HG03064 (cell line): ENCODE results near the gene UBE2L6.

Experiments
- ATAC-seq: cut with Tn5 transposase; IDR thresholded peaks from one replicate; pipeline ENCODE4 v1.9.1; 2021; ENCODE audit warnings: low read depth; ENCODE audit not compliant: unreplicated experiment

Gene UBE2L6

DNA sequence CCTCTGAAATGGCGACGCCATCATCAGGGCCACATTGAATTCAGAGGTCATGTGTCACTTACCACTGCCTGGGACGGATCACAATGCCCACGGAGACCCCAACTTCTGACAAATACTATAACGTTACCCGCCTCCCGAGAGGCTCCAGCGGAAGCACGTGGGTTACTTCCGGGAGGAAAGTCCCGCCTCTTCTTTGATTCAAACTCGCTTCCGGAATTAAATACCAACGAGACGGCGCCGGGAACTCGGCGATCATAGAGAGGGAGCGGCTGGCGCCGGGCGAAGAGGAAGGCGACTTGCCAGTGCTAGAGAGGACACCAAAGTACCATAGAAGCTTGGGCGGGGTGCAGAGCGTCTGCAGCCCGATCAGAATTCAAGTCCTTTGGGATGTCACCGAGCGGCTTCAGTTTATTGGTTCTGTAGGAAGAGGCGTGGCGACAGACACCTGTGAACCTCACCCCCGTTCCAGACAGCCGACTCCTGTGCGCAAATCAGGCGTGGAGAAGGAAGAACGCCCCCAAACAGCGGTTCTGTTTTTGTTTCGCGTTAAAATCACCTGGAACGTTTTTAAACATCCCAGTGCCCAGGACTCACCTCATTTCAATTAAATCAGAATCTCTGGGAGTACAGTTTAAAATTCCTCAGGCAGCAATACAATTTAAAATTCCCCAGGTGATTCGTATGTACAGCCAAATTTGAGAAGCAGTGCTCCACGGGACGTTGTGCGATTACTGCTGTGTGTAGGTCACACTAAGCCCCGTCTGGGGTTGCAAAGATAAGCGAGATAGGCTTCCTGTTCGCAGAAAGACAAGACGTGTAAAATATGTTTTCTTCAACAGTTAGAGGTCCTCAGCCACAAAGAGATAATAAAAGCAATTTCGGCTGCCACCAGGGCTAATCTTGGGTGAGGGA lies 36.6 kb downstream of the UBE2L6 start, which contains the start of gene TIMM10:
Gene TIMM10 (minus strand): TSS at position 159 of the 912 bp plus-strand sequence. CDS start 565 bp downstream, outside the sequence.
- ATAC-seq: peak; percentile 99

GRCh38 chr11:57530215-57530595 lies 37.3 kb downstream of the UBE2L6 start:
- no peak for ATAC-seq

DNA sequence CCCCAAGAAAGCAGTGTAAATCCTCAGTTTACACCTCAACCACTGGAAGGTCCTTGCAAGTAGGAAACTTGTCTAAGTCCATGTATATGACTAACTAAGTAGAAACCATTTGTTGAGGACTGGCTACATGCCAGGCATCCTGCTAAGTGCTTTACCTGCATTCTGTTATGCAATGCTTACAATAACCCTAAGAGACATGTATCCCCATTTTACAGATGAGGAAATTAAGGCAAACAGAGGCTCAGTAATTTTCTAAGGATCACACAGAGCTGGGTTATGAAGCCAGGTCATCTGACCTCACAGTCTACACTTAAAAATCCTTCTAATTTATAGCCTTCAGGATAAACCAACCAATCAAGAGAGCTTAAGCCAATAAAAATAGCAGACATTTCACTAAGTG lies 38.5 kb downstream of the UBE2L6 start:
- ATAC-seq: no peak

DNA sequence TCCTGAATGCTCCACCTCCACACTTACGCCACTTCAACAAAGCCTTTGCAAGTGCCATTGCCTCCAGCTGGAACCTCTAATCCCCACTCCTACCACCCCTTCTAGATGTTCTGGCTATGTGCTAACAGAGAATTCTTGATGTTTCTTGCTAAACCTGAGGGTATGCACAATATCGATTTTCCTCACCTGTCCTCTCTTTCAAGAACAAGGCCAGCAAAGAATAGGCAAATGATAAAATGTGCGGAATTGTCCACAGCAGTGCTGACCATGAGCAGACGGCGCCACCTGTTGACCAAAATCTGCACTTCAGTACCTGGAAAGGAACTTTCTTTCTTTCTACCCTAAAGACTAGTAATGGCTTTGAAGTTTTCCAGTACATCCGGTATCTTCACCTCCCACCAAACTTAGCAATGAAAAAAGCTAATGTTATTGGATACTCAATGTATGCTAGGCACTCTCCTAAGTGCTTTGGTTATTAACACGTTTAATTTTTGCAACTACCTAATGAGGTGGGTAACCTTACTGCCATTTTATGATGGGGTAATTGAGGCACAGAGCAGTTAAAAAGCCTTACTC lies 40.3 kb downstream of the UBE2L6 start:
- no peak for ATAC-seq

- no peak for ATAC-seq
Observed at GRCh38 chr11:57523419-57523818, 44.1 kb downstream of the UBE2L6 start.

DNA sequence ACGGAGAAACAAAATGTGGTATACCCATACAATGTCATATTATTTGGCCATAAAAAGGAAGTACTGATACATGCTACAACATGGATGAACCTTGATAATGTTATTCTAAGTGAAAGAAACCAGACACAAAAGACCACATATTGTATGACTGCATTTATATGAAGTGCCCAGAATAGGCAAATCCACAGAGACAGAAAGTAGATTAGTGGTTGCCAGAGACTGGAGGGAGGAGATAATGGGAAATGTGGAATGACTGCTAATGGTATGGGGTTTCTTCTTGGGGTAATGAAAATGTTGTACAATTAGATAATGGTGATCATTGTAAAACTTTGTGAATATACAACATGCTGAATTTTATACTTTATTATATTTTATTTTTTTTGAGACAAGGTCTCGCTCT lies 46.4 kb downstream of the UBE2L6 start:
- ATAC-seq: no peak

- ATAC-seq: no peak
Observed at GRCh38 chr11:57516061-57516443, 51.4 kb downstream of the UBE2L6 start.

DNA sequence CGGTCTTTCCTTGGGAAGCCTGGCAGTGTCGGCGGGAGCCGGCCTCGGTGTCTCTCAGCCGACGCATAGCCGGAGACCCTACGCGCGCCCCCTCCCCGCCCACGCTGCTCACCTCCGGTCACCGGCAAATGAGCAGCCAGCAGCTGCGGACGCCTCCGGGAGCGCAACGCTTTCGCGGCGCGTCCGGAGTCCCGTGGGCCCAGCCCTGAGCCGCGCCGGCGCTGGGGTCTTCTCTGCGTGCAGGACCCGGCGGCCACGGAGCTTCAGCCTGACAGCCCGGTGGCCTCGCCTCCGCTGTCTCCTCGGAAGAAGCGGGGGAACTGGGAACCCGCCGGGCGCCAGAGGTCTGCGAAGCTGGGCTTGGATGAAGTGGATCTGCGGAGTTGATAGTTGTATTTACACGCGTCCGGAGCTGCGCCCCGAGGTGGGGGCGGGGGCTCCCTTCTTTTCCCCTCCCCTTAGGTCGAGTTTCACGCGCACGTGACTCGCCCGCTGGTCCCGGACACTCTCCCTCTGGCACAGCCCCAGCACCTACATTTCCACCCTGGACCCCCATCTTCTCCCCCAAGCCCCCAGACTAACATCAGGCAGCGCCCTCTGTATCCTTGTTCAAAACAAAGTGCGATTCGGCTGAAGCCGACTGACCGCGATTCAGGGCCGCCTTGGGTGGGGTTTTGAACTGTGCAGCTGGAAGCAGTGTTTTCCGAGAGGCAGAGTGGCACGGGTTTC lies 52.0 kb downstream of the UBE2L6 start, which contains the start of gene SLC43A1:
Gene SLC43A1 (minus strand): TSS at position 371 of the 729 bp plus-strand sequence. CDS start 1,591 bp downstream, outside the sequence.
- ATAC-seq: peak; percentile 48

DNA sequence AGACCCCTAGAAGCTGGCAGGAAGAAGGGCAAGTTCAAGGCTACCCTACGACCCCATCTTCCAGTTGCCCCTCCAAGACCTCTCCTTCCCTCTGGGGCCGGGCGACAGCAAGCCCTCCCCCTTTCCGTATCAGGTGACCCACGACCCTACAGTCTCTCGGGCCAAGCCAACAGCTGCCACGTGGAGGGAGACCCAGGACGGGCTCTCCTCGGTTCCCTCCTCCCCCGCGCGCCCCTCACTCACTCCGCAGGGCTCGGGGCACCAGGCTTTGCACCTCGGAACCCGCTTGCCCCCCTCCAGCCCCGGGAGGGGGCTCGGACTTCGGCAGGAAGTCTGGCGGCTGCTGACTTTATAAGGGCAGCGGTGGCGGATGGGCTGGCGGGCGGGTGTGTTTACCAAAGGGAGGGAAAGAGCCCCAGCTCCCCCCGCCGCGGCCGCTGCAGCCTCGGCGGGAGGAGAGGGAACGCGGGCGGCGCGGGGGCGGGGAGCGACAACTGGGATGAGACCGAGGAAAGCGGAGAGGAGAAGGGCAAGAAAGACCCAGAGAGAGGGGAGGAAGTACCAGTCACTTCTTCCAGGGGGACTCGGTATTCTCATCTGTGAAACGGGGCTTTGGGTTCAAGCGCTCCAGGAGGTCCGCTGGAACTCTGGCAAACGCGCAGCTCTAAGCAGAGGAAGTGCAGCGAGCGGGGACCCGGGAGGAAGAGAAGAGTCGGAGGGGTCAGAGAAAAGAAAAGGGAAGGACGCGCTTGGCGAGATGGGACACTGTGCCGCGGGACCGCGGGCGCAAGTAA lies 52.7 kb downstream of the UBE2L6 start:
- ATAC-seq: peak; percentile 40

GRCh38 chr11:57513911-57514537 lies 53.4 kb downstream of the UBE2L6 start:
- ATAC-seq: peak; percentile 29

- ATAC-seq: no peak
Observed at GRCh38 chr11:57513452-57513795, 54.0 kb downstream of the UBE2L6 start.

DNA sequence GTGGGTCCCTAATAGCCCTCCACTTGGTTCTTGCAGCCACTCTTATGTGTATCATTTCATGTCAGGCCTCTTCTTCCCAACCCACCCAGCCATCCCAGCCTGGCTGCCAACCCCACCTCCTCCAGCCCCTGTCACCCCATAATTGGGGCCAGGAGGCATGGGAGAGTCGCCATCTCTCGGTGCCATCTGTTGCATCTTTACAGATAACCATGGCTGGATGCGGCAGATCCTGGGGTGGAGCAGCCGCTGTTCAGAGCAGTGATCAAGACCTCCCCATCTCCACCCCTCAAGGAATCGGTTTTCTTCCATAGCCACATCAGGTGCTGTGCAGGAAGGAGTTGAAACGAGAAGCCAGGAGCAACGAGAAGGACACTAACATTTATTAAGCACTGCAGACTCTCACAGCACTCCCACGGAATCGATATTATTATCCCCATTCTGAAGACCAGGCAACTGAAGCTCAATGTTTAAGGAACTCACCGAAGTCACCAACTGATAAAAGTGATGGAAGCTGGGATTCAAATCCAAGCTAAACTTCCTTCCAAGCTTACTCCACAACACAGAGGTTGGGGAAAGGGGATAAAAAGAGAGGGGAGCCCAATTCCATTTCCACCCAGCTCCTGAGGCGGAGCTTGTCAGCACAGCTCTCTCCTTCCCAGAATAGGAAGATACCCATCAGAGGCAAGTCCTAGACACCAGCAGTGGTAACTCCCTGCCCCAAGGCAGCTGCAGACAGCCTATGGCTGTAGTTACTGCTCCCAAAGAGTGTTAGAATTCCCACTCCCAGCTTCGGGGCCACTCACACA lies 54.6 kb downstream of the UBE2L6 start:
- ATAC-seq: no peak

DNA sequence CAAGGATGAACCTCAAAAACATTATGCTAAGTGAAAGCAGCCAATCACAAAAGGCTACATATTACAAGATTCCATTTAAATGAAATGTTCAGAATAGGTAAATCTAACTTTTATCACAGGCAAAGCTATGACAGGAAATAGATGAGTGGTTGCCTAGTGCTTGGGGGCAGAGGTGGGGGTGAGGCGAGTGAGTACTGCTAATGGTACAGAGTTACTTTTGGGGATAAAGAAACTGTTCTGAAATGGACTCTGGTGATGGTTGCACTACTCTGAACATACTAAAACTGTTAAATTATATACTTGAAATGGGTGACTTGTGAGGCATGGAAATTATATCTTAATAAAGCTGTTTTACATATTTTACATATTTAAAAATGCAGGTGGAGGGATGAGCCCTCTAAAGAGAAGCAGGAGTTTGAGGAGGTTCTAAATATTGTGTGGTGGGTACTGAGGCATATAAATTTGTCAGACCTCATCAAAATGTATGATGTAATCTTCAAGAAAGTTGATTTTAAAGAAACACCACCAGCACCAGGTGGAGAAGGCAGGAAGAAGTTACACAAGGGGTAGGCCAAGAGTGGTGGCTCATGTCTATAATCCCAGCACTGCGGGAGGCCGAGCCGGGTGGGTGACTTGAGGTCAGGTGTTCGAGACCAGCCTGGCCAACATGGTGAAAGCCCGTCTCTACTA lies 55.6 kb downstream of the UBE2L6 start:
- no peak for ATAC-seq

GRCh38 chr11:57508341-57509170 lies 58.9 kb downstream of the UBE2L6 start:
- no peak for ATAC-seq

DNA sequence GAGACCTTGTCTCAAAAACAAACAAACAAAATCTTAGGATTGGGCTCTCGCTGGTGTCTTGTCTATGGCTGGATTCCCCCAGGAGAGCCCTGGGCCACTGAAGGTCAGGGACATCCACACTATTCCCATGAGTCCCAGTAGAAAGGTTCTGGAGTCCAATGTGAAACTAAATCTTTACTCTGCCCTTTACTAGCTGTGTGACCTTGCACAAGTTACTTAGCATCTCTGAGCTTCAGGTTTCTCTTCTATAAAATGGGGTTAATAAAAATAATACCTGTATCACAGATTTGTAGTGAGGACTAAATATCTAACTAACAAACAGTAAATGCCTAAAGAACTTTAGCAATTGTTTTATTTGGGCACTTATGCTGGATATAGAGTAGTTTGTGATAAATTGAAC lies 61.0 kb downstream of the UBE2L6 start:
- no peak for ATAC-seq

DNA sequence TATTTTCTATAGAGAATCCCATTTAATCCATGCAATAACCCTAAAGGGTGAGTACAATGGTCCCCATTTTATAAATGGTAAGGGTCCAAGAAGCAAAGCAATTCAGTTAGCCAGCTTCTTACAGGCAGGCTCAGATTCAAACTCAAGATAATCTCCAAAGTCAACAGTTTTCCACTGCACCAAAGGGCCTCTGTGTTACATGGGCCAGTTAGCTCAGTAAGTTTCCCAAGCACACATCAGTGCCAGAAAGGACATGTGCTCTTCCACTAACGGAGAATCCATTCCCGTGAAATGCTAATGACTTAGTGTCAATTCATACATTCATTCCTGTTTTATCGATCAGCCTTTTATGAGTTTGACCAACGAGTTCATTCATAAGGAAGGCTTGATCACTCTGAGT lies 63.0 kb downstream of the UBE2L6 start:
- ATAC-seq: no peak

- ATAC-seq: no peak
Observed at GRCh38 chr11:57502870-57503269, 64.6 kb downstream of the UBE2L6 start.

- no peak for ATAC-seq
Observed at GRCh38 chr11:57502376-57502775, 65.1 kb downstream of the UBE2L6 start.
